Measurements from ENCODE around the gene C1QL2. TPM values are rescaled to one million over a fixed set of nuclear protein-coding genes. Genes with fewer than 3 reads are reported as not detected.
A peak's percentile ranks its signal among the peaks of the same experiment; 100 is the strongest.

Gene C1QL2
- total and polyA plus RNA-seq, 7 donors = 0.03 TPM; not detected in 6

DNA sequence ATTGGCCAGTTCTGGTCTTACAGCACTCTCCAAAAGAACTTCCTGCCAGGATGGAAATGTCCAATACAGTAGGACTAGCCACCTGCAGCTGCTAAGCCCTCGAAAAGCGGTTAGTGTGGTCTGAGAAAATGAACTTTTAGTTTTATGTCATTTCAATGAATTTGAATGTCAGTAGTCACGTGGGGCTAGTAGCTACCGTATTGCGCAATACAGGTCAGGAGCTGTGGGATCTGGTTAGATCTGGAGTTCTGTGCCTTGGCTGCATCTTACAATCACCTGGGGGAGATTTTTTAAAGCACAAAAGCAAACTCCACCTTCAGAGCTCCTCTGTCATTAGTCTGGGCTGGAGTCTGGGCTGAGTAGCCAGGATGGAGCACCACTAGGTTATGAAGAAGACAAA lies 35.9 kb downstream of the C1QL2 start:
- WGBS, 3 donors = 76 to 77% (median 77%) methylated on average over 5 of the region's 5 CpGs
- TF ChIP-seq CTCF (IDR thresholded peaks at IDR 0.05) = no peak
- H3K4me1 ChIP-seq = no peaks in the 10 kb centered on the region
- peaks cover 0 to 6% (median 4%) of the 10 kb centered on the region in 3 donors for H3K27me3 ChIP-seq (ENCODE audit: insufficient read depth in 3 of 3, low read length in 2 of 3)
- intact Hi-C loops (cut with DNase I) = loop anchor here in 1 of 2 donors (1.0 kb wide), 1 partner anchor 12 kb away; no protein-coding TSS in a partner anchor
- H3K27ac ChIP-seq = no peak overlapping the region
- H3K36me3 ChIP-seq (ENCODE audit: insufficient read depth in 1 of 2, low read depth in 1 of 2) = no peaks in the 10 kb centered on the region
- no peaks in the 10 kb centered on the region for H3K9me3 ChIP-seq
- no peak overlapping the region for H3K4me3 ChIP-seq
- ATAC-seq (no peak), DNase-seq (no peak)

GRCh38 chr2:119119999-119120756 lies 38.4 kb downstream of the C1QL2 start:
- intact Hi-C loops (cut with DNase I) = no loop called here
- Histone ChIP-seq H3K4me3 (no peak overlapping the region), H3K27ac (no peak overlapping the region), H3K4me1 (no peaks in the 10 kb centered on the region), H3K9me3 (no peaks in the 10 kb centered on the region), H3K27me3 (ENCODE audit: insufficient read depth in 3 of 3, low read length in 2 of 3) (peaks cover 2 to 11% (median 4%) of the 10 kb centered on the region in 3 donors), H3K36me3 (ENCODE audit: insufficient read depth in 1 of 2, low read depth in 1 of 2) (no peaks in the 10 kb centered on the region)
- no peak for TF ChIP-seq CTCF (IDR thresholded peaks at IDR 0.05)
- ATAC-seq (peak in 1 of 4 donors; percentile 23), DNase-seq (no peak)
- 18 to 27% (median 20%) methylated on average over 15 of the region's 15 CpGs for WGBS, 3 donors

GRCh38 chr2:119119076-119119785 lies 39.3 kb downstream of the C1QL2 start:
- DNase-seq (no peak), ATAC-seq (no peak)
- Histone ChIP-seq H3K4me1 (no peaks in the 10 kb centered on the region), H3K4me3 (no peak overlapping the region), H3K36me3 (ENCODE audit: insufficient read depth in 1 of 2, low read depth in 1 of 2) (no peaks in the 10 kb centered on the region), H3K27ac (no peak overlapping the region), H3K27me3 (ENCODE audit: insufficient read depth in 3 of 3, low read length in 2 of 3) (peaks cover 3 to 11% (median 4%) of the 10 kb centered on the region in 3 donors), H3K9me3 (no peaks in the 10 kb centered on the region)
- TF ChIP-seq CTCF (IDR thresholded peaks at IDR 0.05) = no peak
- intact Hi-C loops (cut with DNase I) = no loop called here
- WGBS, 3 donors = 45 to 54% (median 45%) methylated on average over 8 of the region's 8 CpGs

- intact Hi-C loops (cut with DNase I) = no loop called here
- Histone ChIP-seq H3K27me3 (ENCODE audit: insufficient read depth in 3 of 3, low read length in 2 of 3) (peaks cover 0 to 11% (median 3%) of the 10 kb centered on the region in 3 donors), H3K36me3 (ENCODE audit: insufficient read depth in 1 of 2, low read depth in 1 of 2) (no peaks in the 10 kb centered on the region), H3K4me1 (no peaks in the 10 kb centered on the region), H3K4me3 (no peak overlapping the region), H3K27ac (no peak overlapping the region), H3K9me3 (no peaks in the 10 kb centered on the region)
- ATAC-seq (no peak), DNase-seq (no peak)
- TF ChIP-seq CTCF (IDR thresholded peaks at IDR 0.05) = no peak
- 65 to 70% (median 69%) methylated on average over 9 of the region's 9 CpGs for WGBS, 3 donors
These were observed 40.4 kb downstream of the C1QL2 start for GRCh38 chr2:119117891-119118882.

All from psoas muscle (tissue), 8 donors.